ENCODE measurements around the gene RFTN1. TPM values are rescaled to one million over a fixed set of nuclear protein-coding genes. Genes with fewer than 3 reads are reported as not detected.

Gene RFTN1
- total RNA-seq, 1 experiment from 2014 or later: 2.2 TPM

GRCh38 chr3:16336825-16337224 lies 176.7 kb downstream of the RFTN1 start:
- H4K5ac ChIP-seq (ENCODE audit: insufficient read length, low read depth, low read length): no peak overlapping the region
- H2AK5ac ChIP-seq (ENCODE audit: insufficient read length, low read length): no peak overlapping the region
- no peak overlapping the region for H2BK20ac ChIP-seq (ENCODE audit: low read depth, low read length, poor library complexity, severe bottlenecking)
- no CpG with 5 or more reads among the region's 6 CpGs for WGBS (ENCODE audit: extremely low coverage, insufficient read length, low lambda C conversion rate)
- H3K4ac ChIP-seq (ENCODE audit: low read depth, low read length): no peak overlapping the region
- no peak overlapping the region for H3K27ac ChIP-seq (ENCODE audit: insufficient read length, low read depth, low read length)
- no peak overlapping the region for H2BK12ac ChIP-seq (ENCODE audit: insufficient read length, low read depth, low read length)
- no peaks in the 10 kb centered on the region for H4K20me1 ChIP-seq (ENCODE audit: control insufficient read depth, insufficient read depth, insufficient read length)
- H3K4me1 ChIP-seq (ENCODE audit: insufficient read depth, low read length): peaks cover 3% of the 10 kb centered on the region; the same call in 1 of the 2 replicates
- H3K4me2 ChIP-seq (ENCODE audit: insufficient read depth, insufficient read length, low read length): no peak overlapping the region
- Mint-ChIP-seq H3K4me3 (no peak overlapping the region), H3K27ac (0 out of 7 replicates have a peak overlapping the region, but pooled peaks of 1 of the 3 experiments have one; percentile 27), H3K9me3 (peaks cover 8% of the 10 kb centered on the region in 2 experiments), H3K36me3 (ENCODE audit: insufficient read depth in 1 of 3, low read depth in 3 of 3) (peaks cover 23 to 32% (median 31%) of the 10 kb centered on the region in 3 experiments), H3K27me3 (ENCODE audit: low read depth) (no peaks in the 10 kb centered on the region), H3K4me1 (peaks cover 0 to 6% of the 10 kb centered on the region in 2 experiments; a peak in 3 of 4 replicates)
- H3K79me2 ChIP-seq (ENCODE audit: insufficient read depth, low read length): no peaks in the 10 kb centered on the region
- H2AFZ ChIP-seq (ENCODE audit: low read length): no peak overlapping the region
- no peaks in the 10 kb centered on the region for H3K79me1 ChIP-seq (ENCODE audit: insufficient read depth, low read depth, low read length, poor library complexity, severe bottlenecking)
- H3K56ac ChIP-seq (ENCODE audit: insufficient read length, low read depth, low read length): no peak overlapping the region
- H3K23ac ChIP-seq (ENCODE audit: insufficient read length, low read depth, low read length): no peak overlapping the region
- no peak overlapping the region for H4K91ac ChIP-seq (ENCODE audit: insufficient read length, low read depth, low read length)
- no peaks in the 10 kb centered on the region for H3K9me3 ChIP-seq (ENCODE audit: control insufficient read depth, low read depth, low read length)
- no peak overlapping the region for H2BK15ac ChIP-seq (ENCODE audit: low read depth, low read length)
- H2BK5ac ChIP-seq (ENCODE audit: insufficient read length, low read length): no peak overlapping the region
- no peak overlapping the region for H4K8ac ChIP-seq (replicated peaks; ENCODE audit: insufficient read length, low read depth, low read length)
- no peak overlapping the region for H2BK120ac ChIP-seq (ENCODE audit: low read depth, low read length, poor library complexity, severe bottlenecking)
- H3K18ac ChIP-seq (ENCODE audit: insufficient read length, low read depth, low read length): no peak overlapping the region
- H3K27me3 ChIP-seq (ENCODE audit: insufficient read depth, low read length): no peaks in the 10 kb centered on the region
- no peak overlapping the region for H3K9ac ChIP-seq (ENCODE audit: extremely low read depth, insufficient read length, low read length)
- no peak overlapping the region for H3K14ac ChIP-seq (ENCODE audit: insufficient read depth, low read length)
- H3T11ph ChIP-seq (ENCODE audit: low read length): no peak overlapping the region
- no peak for DNase-seq
- no peak for TF ChIP-seq CTCF (conservative IDR thresholded peaks at IDR 0.05)
- H3K23me2 ChIP-seq (ENCODE audit: insufficient read length, low read depth, low read length, poor library complexity, severe bottlenecking): no peaks in the 10 kb centered on the region
